Measurements from ENCODE around the gene KRTAP10-8.
"Not testable (repeated sequence)": the region's sequence is repeated elsewhere in the genome, so short reads cannot be mapped to it uniquely, and the experiment has no call there.

The KRTAP10-8 gene

DNA sequence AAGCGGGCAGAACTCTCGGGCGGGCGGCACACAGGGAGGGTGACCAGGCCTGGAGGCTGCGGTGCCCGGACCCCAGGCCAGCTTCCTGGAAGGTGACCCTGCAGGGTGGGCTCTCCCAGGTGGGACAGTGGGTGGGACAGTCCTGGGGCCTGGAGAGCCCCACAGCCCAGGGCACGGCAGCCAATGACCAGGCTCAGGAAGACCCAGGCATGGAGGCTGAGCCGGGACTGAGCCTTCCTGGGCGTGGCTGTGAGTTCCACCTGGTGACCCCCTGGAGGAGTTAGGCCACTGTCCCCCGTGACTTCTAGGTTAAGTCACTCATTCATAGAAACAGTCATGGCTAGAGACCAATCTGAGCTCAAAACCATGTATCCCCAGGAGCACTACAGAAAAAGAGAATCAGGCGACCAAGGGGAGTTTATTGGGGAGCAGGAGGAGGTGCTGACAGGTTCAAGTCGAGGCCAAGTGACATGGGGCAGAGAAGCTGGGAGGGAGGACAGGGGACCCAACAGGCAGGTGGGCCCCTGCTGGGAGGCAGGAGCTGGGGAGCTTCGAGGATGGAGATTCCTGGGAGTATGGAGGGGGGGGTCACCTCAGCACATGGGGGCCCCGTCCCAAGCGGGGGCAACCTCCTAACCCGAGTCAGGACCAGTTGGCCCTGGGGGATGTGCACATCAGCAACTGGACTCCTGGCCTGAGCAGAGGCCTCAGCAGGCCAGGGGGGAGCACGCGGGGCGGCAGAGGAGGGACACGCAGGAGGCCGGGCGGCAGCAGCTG, 32.6 kb upstream of the KRTAP10-8 start:
- no peak for DNase-seq (ENCODE audit: low read depth)

DNA sequence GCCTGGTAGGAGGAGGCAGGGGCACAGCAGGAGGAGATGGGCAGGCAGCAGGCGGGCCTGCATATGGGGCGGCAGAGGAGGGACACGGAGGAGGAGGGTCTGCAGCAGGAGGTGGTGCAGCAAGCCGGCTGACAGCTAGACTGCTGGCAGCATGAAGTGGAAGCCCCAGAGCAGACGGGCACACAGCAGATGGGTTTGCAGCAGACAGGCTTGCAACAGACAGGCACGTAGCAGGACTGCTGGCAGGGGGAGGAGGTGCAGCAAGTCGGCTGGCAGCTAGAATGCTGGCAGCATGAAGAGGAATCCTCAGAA, 32.1 kb upstream of the KRTAP10-8 start:
- no peak for DNase-seq (ENCODE audit: low read depth)

DNA sequence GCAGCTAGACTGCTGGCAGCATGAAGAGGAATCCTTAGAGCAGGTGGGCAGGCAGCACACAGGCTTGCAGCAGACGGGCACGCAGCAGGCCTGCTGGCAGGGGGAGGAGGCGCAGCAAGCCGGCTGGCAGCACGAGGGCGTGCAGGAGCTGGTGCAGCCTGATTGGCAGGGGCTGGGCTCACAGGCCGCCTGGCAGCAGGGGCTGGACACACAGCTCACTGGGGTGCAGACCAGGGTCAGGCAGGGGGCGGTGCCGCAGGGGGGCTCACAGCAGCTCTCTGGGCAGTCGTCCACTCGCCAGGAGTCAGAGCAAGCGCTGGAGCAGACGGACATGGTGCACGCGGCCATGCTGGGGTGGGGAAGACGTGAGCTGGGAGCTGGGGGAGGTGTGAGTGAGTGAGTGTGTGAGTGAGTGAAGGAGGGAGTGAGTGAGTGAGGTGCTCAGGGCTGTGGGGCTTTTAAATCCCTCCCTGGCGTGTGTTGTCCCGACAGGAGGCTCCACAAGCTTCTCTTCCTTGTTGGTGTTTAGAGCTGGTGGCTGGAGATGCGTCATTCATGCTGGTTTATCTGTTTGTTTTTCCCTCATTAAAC, 31.6 kb upstream of the KRTAP10-8 start, which contains the start of gene KRTAP10-5:
Gene KRTAP10-5, minus strand, starts transcription at position 374 of the 591 bp plus-strand sequence. Its CDS starts 26 bp downstream, at position 348.
- not testable (repeated sequence) for DNase-seq (ENCODE audit: low read depth)

DNA sequence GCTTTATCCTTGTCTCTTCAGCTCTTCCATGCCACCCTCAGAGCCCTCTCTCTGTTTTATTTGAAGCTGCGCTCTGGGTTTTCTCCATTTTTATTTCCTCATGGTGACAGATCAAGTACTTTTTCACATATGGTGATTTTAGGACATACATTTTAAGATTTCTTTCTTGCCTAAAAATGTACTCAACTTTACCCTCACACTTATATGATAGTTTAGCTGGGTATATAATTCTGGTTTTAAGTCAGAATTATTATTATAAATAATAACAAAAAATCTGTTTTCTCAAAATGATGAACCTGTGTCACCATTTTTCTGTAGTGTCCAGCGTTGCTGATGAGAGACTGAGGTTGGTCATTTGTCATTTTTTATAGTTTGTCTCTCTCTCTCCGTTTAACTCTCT, 30.7 kb upstream of the KRTAP10-8 start:
- no peak for DNase-seq (ENCODE audit: low read depth)

DNA sequence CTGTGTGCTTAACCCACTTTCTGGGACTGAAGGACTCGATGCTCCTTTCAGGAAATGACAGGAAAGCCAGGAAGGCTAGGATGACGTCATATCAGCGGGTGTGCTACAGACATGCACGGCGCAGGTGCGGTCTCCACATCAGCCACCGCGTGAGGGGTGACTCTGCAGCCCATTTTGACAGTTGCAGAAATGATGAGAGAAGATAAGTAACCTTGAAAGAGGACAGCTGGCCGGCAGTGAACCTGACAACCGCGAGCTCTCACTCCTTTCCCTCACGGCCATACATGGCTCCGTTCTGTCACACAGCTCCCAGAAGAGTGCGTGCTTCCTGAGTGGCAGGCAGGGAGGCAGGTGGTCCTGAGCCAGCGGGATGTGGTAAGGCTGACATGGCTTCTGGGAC, 29.8 kb upstream of the KRTAP10-8 start:
- DNase-seq (ENCODE audit: low read depth): no peak

DNA sequence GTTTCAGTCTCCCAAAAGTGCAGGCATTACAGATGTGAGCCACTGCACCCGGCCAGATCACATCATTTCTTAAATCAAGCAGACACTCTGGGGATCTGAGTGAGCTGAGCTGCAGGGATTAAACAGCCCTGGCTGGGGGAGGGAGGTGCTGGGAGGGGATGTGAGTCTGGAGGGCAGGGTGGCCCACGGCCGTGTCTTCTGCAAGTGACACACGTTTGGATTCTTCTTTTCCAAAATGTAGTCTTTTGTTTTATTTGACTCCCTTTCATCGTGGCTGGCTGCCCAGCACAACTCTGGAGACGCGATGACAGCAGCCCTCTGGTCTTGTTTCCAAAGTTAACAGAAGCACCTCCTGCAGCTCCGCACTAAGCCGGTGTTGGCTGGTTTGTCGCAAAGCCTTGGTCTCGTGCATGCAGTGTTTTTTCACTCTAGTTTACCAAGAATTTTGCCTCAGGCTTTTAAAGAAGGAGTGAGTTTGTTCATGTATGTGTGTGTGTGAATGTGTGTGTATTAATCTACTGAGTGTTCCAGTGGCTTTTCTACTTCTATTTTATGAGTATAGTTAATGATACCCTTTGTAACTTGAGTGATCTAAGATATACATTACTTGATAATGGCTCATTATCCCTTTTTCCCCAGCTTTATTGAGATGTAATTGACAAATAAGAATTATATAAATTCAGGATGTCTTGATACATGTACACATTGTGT, 28.6 kb upstream of the KRTAP10-8 start:
- no peak for DNase-seq (ENCODE audit: low read depth)

DNA sequence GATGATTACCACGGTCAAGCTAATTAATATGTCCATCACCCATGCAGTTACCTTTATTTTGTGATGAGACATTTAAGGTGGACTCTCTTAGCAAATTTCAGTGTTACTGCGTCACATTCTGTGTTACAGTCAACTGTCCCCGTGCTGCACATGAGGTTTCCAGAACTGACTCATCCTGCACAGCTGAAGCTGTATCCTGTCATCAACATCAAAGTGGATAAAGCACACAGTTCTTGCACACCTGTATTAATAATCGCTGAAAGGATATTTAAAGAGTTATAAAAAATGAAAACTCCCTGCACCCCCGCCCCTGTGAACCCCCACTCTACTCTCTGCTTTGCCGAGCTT, 28.1 kb upstream of the KRTAP10-8 start:
- no peak for DNase-seq (ENCODE audit: low read depth)

DNA sequence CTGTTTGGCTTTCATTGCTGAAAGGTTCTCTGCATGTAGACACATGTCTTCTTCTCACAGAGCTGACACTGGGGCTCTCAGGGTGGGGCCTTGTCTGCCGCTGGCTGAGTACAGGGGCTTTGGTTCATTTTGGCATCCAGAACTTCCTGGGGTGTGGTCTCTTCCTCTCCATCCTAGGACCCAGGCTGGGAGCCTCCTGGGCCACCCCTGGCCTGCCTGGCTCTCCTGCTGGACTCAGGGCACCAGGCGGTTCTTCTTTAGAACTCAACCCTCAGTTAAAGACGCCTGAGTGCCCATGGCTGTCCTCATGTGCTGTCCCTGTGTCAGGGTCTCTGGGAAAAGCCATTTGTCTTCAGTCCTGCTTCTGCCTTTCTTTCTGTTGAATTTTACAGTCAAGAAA, 26.0 kb upstream of the KRTAP10-8 start:
- no peak for DNase-seq (ENCODE audit: low read depth)

DNA sequence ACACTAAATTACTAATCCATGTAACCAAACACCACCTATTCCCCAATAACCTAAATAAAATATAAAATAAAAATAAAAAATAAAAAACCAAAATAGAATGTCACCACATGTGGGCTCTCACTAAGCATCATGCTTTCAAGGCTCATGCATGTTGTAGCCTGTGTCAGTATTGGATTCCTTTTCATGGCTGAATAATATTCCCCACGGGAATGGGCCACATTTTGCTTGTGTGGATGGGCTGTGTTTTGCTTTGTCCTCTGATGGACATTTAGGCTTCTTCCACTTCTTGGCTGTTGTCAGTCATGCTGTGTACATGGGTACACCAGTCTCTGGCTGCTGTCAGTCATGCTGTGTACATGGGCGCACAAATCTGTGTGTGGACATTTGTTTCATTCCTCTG, 22.8 kb upstream of the KRTAP10-8 start:
- no peak for DNase-seq (ENCODE audit: low read depth)

DNA sequence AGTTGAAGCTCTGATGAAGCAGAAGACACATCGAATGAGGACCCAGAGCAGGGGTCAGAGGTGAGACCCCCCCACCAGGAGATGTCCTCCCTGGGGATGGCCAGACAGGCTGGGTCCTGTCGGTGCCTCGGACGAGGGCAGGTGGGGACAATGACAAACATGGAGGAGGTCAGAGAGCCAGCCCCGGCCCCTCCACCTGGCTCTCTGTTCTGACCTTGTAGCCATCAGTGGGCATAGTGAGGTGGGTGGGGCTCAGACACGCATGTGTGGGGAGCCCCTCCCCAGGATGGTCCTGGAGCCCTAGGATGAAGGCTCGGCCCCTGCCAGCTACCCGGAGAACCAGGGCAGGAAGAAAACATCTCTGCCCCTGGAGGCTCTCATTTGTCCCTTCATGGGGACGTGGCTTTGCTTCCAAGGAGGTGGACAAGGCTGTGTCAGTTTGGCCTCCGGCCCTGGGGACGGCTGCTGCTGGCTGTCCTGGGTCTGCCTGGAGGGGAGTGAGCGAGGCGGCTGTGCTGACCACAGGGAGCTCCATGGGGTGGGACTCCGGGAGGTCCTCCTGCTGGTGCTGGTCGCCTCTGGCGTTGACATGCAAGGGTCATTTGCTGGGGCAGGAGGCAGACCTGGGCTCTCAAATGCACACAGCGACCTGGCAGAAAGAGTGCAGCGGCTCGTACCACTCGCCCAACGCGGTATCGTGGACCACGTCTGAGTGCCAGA, 22.1 kb upstream of the KRTAP10-8 start:
- no peak for DNase-seq (ENCODE audit: low read depth)

DNA sequence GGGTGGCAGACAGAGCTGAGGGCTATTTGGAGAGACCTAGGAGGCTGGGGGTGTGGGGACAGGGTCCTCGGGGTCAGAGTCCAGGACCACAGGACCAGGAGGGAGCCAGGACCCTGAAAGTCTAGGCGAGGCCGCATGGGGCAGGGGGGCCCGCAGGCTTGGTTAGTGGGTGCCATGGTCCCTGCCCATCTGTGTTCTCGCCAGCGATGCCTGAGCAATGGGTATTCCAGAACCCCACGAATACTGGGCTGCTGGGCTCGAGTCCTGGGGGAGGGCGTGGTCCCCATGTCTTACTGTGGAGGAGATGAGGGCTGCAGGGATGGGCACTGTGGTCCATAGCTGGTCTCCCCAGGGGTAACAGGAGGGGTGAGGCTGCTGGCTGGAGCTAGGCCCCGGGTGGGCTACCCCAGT, 21.6 kb upstream of the KRTAP10-8 start:
- no peak for DNase-seq (ENCODE audit: low read depth)

DNA sequence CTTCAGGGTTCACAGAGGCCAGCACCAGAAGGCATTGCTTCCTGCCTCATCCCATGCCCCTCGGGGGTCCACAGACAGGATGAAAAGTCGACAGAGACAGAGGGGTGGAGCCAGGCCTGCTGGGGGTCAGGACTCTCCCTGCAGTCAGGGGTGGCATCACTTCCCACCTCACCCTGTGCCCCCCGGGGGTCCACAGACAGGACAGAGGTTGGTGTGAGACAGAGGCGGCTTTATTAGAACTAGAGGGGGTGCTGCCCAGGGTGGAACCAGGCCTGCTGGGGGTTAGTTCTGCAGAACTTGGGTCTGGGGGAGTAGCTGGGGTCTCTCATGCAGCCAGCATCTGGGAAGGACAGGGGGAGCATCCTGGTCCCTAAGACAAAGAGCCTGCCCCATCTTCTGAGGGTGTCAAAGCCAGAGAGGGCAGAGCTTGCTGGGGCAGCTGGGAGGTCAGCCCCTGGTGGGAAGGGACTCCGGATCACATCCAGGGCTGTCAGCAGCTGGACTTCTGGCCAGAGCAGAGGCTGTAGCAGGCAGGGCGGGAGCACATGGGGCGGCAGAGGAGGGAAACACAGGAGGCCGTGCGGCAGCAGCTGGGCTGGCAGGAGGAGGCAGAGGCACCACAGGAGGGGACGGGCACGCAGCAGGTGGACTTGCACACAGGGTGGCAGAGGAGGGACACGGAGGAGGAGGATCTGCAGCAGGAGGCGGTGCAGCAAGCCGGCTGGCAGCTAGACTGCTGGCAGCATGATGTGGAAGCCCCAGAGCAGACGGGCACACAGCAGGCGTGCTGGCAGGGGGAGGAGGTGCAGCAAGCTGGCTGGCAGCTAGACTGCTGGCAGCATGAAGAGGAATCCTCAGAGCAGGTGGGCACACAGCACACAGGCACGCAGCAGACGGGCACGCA, 20.7 kb upstream of the KRTAP10-8 start:
- not testable (repeated sequence) for DNase-seq (ENCODE audit: low read depth)

DNA sequence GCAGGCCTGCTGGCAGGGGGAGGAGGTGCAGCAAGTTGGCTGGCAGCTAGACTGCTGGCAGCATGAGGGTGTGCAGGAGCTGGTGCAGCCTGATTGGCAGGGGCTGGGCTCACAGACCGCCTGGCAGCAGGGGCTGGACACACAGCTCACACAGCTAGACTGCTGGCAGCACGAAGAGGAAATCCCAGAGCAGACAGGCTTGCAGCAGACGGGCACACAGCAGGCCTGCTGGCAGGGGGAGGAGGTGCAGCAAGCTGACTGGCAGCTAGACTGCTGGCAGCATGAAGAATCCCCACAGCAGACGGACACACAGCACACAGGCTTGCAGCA, 20.1 kb upstream of the KRTAP10-8 start:
- not testable (repeated sequence) for DNase-seq (ENCODE audit: low read depth)

DNA sequence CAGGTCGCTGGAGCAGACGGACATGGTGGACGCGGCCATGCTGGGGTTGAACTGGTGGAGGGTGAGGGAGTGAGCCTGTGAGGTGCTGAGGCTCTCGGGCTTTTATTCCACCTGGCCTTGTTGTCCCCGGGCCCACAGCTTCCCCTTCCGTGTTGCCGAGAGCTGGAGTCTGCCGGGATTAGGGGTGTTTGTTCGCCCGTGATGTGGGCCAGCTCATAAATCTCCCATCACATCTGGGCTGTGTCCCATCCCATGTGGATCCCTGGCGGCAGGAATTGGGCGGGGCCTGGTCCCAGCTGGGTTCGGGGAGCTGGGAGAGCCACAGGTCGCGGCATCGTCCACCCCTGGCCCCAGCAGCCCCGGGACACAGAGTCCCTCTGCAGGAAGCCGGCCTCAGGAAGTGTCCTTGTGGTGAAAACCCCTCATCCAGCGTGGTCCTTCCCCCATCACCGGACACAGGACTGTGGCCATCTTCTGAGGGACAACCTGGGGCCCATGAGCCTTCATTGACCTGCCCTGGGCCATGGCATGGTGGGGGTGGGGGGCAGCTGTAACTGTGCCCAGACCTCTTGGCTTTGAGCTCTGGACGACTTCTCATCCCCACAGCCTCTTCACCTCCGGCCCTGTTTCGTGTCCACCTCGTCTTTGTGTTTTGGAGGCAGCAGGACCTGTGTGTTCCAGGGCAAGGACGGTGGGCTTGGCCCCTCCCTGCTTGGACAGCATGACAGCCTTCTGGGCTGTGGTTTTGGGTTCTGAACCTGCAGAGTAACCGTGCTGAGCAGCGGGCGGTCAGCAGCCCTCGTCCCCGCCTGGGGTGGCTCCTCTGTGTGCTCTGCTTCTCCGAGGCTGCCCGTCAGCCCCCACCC, 19.2 kb upstream of the KRTAP10-8 start, which contains the start of gene KRTAP10-6:
Gene KRTAP10-6, minus strand, starts transcription at position 60 of the 866 bp plus-strand sequence. Its CDS starts 21 bp downstream, at position 39.
- DNase-seq (ENCODE audit: low read depth): no peak

DNA sequence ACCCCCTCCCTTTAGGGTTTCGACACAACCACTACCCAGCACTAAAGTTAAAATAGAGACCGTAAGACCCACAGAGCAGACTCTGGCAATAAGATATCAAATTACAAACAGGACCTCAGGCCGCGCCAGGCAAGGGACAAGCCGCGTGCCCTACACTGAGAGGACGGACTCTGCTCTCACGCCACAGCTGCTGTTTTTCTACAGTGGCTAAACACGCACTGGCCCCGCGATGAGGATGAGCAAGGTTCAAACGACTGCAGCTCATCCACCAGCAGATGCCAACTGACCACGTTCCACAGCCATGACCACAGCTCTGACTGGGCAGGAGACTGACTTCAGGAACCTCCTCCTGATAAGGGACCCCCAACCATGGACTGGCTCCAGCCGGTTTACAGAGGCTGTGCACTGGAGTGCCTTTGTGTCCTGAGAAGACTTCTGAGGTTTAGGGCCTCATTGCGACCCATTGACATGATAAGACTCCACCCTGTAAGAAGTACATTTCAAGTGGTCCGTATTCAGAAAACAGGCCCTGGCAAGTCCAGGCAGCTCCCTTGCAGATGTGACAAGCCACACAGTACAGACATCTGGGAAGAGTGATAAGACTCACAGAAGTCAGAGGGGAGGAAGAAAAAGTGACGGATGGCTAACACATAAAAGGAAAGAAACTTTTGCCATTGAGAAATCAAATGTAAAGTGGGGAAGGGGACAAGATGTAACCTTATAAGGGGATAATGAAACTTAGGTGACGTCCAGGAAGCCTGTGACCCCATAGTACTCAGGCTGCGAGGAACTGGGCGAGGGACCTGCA, 18.1 kb upstream of the KRTAP10-8 start:
- no peak for DNase-seq (ENCODE audit: low read depth)

DNA sequence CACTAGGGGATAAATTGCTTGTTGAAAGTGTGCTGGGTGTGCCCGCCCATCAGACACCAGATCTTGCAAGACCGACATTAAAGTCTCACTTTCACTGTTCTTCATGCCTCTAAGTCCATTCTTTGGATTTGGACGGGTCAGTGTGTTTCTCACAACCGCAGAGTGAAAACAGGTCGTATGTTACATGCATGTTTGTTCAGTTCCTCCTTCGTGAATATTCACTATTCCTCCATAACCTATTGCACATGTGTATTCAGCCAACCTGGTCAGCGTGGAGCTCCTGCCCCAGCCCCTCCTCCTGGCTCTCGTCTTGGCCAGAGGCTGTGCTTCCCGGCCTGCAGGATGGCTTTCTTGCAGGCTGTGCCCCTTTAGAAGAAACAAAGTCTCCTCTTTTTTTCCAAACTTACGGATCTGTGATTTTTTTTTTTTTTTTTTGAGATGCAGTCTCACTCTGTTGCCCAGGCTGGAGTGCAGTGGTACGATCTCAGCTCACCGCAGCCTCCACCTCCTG, 17.4 kb upstream of the KRTAP10-8 start:
- DNase-seq (ENCODE audit: low read depth): no peak

DNA sequence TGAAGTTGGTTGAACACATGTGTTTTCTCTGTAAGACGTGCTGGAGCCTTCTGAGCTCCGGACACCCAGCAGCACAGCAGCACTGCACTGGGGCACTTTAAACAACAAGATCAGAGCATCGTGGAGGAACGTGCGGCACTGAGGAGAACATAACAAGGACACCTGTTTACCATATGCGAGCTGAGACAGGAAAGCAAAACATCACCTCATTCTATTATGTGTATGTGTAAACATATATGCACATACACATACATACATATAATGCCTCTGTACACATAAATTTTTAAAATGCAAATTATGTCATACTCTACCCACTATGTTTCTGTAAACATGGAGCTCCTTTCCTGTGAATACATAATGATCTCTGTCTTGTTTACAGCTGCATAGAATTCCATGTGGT, 16.4 kb upstream of the KRTAP10-8 start:
- no peak for DNase-seq (ENCODE audit: low read depth)

DNA sequence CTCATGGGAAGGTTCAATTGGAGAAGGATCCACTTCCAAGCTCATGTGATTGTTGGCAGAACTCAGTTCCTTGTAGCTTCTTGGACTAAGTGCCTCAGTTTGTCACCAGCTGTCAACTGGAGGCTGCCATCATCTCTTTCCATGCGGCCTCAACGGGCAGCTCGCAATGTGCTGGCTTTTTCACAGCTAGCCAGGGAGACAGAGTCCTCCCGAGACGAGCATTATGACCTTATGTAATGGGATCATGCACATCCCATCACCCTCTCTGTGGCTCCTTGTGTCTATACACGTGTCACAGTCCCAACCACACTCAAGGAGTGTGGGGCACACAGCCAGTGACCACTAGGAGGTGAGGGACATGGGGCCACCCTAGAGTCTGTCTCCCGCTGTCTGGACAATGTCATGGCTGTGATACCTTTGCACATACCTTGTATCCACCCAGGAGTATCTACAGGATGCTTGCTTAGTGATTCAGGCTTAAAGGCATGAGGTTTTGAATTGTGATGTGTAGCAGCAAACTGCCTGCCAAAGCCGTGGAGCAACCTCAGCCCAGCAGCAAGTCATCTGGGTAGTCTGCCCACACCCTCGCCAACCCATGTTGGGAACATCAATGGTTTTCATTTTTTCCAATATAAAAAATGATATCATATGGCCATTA, 15.7 kb upstream of the KRTAP10-8 start:
- DNase-seq (ENCODE audit: low read depth): no peak

DNA sequence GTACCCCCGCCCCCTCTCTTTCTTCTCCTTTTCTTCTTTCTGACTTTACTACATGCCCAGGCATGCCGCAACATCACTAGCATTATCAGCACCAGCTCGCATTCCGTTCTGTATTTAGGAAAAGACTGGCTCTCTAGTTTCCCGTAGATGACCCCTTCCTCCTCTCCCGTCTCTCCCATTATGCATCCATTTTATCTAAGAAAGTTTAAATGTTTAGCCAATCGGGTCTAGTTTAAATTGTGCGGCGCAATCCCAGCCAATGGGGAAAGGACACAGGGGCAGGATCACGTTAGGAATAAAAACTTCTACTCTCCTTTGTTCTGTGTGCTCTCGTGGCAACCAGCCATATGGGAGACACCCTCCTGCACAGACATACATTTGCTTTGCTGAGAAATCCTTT, 13.8 kb upstream of the KRTAP10-8 start:
- DNase-seq (ENCODE audit: low read depth): no peak

All from amniotic epithelial cell (primary cell).